Suprapubic skin (tissue), 4 donors: Measurements from ENCODE around the gene CCDC127.

Source experiments
- CTCF ChIP-seq, 2 donors: fragments of 200-600 bp in 1 of 2; fragments of 450-650 bp in 1 of 2; sonication (generic) in 1 of 2; IDR thresholded peaks; one replicate each; pipeline ENCODE4 v1.5.1; 2016 to 2019; ENCODE audit warnings: antibody characterized with exemption in 2 of 2, mild to moderate bottlenecking in 1 of 2, moderate library complexity in 1 of 2
- EP300 ChIP-seq: sonication (generic); formaldehyde crosslinking; IDR thresholded peaks from one replicate; pipeline ENCODE4 v1.6.1; 2017; ENCODE audit warnings: antibody characterized with exemption
- POLR2A ChIP-seq, 2 donors: fragments of 450-650 bp; IDR thresholded peaks; one replicate each; pipeline ENCODE4 v1.6.1; 2017; ENCODE audit warnings: antibody characterized with exemption in 2 of 2, mild to moderate bottlenecking in 2 of 2, moderate library complexity in 2 of 2
- POLR2AphosphoS5 ChIP-seq, 3 donors: sonication (generic); formaldehyde crosslinking; IDR thresholded peaks; one replicate each; pipeline ENCODE4 v1.6.1; 2017; ENCODE audit warnings: antibody characterized with exemption in 3 of 3

- TF ChIP-seq CTCF (IDR thresholded peaks at IDR 0.05) (no peak), POLR2A (IDR thresholded peaks at IDR 0.05) (no peak), POLR2AphosphoS5 (IDR thresholded peaks at IDR 0.05) (no peak), EP300 (no peak)
Observed at GRCh38 chr5:190366-191035, 27.5 kb downstream of the CCDC127 start.
